Neural cell (in vitro differentiated cells): ENCODE results near the gene OGDH.

ENCODE experiments used
- CTCF ChIP-seq: fragments of 450-650 bp; IDR thresholded peaks from 2 replicates; pipeline ENCODE4 v1.5.1; 2014; ENCODE audit warnings: antibody characterized with exemption, mild to moderate bottlenecking, moderate library complexity; ENCODE audit not compliant: poor library complexity, severe bottlenecking
- EZH2 ChIP-seq: fragments of 200-600, 300-800 bp; shearing (Covaris generic), sonication (generic); IDR thresholded peaks from 2 replicates; pipeline ENCODE4 v1.6.1; 2014; ENCODE audit warnings: antibody characterized with exemption, low read length, borderline replicate concordance, mild to moderate bottlenecking; ENCODE audit not compliant: insufficient read depth, poor library complexity, severe bottlenecking
- POLR2AphosphoS5 ChIP-seq: IDR thresholded peaks from 2 replicates; pipeline ENCODE4 v1.6.1; 2012
- RAD21 ChIP-seq: fragments of 450-650 bp; conservative IDR thresholded peaks from 2 replicates; pipeline ENCODE4 v1.6.1; 2014; ENCODE audit warnings: antibody characterized with exemption, mild to moderate bottlenecking, moderate library complexity
- REST ChIP-seq: IDR thresholded peaks from 2 replicates; pipeline ENCODE4 v1.6.1; 2012; ENCODE audit warnings: borderline replicate concordance
- TAF1 ChIP-seq: IDR thresholded peaks from 2 replicates; pipeline ENCODE4 v1.6.1; 2012; ENCODE audit warnings: low read depth

- no peak for TF ChIP-seq TAF1
- no peak for TF ChIP-seq REST
- TF ChIP-seq POLR2AphosphoS5: no peak
- TF ChIP-seq EZH2: no peak
- TF ChIP-seq RAD21: no peak
- TF ChIP-seq CTCF: no peak
Measured at GRCh38 chr7:44643206-44643605, 36.8 kb downstream of the OGDH start.
